ENCODE data around the gene F5. TPM values are rescaled to one million over a fixed set of nuclear protein-coding genes. Genes with fewer than 3 reads are reported as not detected.
A peak's percentile ranks its signal among the peaks of the same experiment; 100 is the strongest.

The F5 gene
- total and polyA plus RNA-seq, 2 of the 13 experiments (the other 11 are each of a cell fraction or from before 2014, with no cell fraction given): 38.3 to 64.0 TPM

- TF ChIP-seq BRF2 (CRISPR knock-in tag; IDR thresholded peaks at IDR 0.05): peak; percentile 52; the same call in 1 of the 2 replicates
- TF ChIP-seq MTA3 (CRISPR knock-in tag; IDR thresholded peaks at IDR 0.05): no peak
- TF ChIP-seq ZNF598 (CRISPR knock-in tag; IDR thresholded peaks at IDR 0.05; ENCODE audit: borderline replicate concordance): no peak
- peak; percentile 14 for TF ChIP-seq TBL1XR1 (IDR thresholded peaks at IDR 0.05; ENCODE audit: borderline replicate concordance, low read length, partially characterized antibody)
- peak; percentile 81 for TF ChIP-seq HNRNPH1 (optimal IDR thresholded peaks at IDR 0.05; ENCODE audit: low read depth, low read length)
- no peak for TF ChIP-seq ATF6 (CRISPR knock-in tag; conservative IDR thresholded peaks at IDR 0.05)
- 0 out of 2 replicates have a peak, but pooled peaks have one; percentile 28 for TF ChIP-seq ZBTB14 (CRISPR knock-in tag; IDR thresholded peaks at IDR 0.05)
- peak; percentile 58; the same call in 1 of the 2 replicates for TF ChIP-seq MIER3 (CRISPR knock-in tag; IDR thresholded peaks at IDR 0.05; ENCODE audit: borderline replicate concordance)
- TF ChIP-seq BCL3 (CRISPR knock-in tag; IDR thresholded peaks at IDR 0.05): peak; percentile 32; the same call in 1 of the 2 replicates
- TF ChIP-seq ZNF124 (CRISPR knock-in tag; IDR thresholded peaks at IDR 0.05): 0 out of 2 replicates have a peak, but pooled peaks have one; percentile 51
- TF ChIP-seq STAG1 (CRISPR knock-in tag; IDR thresholded peaks at IDR 0.05): no peak
- TF ChIP-seq ZNF879 (CRISPR knock-in tag; IDR thresholded peaks at IDR 0.05): peak; percentile 55; the same call in 1 of the 2 replicates
- TF ChIP-seq AGO2 (optimal IDR thresholded peaks at IDR 0.05; ENCODE audit: low read depth, low read length): peak; percentile 97
- TF ChIP-seq NR0B2 (CRISPR knock-in tag; IDR thresholded peaks at IDR 0.05): peak; percentile 76
- TF ChIP-seq SMAD3 (CRISPR knock-in tag; IDR thresholded peaks at IDR 0.05): peak; percentile 1; the same call in 1 of the 2 replicates
- TF ChIP-seq AKNA (CRISPR knock-in tag; IDR thresholded peaks at IDR 0.05; ENCODE audit: borderline replicate concordance): peak; percentile 42; the same call in 1 of the 2 replicates
Observed at GRCh38 chr1:169485431-169486280, 100.6 kb downstream of the F5 start, which contains the start of gene SLC19A2 (continued).

Data from HepG2 (cell line).